T-helper 1 cell treated with Interleukin-12 subunit alpha and Interleukin-12 subunit beta and Interleukin-4 antibody, amounts not matched to agents 30 μg/mL and 1 μg/mL, for 36 hours (primary cell): Measurements from ENCODE around the gene ANKS1A.
A peak's percentile ranks its signal among the peaks of the same experiment; 100 is the strongest.

ENCODE experiments used
- H3K27ac Mint-ChIP-seq: one replicate; pipeline ENCODE4 v1.8.0; 2021; ENCODE audit warnings: mild to moderate bottlenecking, mixed read lengths
- H3K27me3 Mint-ChIP-seq: one replicate; pipeline ENCODE4 v1.8.0; 2021; ENCODE audit warnings: low read depth, mixed read lengths
- H3K36me3 Mint-ChIP-seq: one replicate; pipeline ENCODE4 v1.8.0; 2021; ENCODE audit warnings: low read depth, mixed read lengths
- H3K4me1 Mint-ChIP-seq: one replicate; pipeline ENCODE4 v1.8.0; 2021; ENCODE audit warnings: low read depth, mixed read lengths
- H3K4me3 Mint-ChIP-seq: one replicate; pipeline ENCODE4 v1.8.0; 2021; ENCODE audit warnings: mild to moderate bottlenecking, moderate library complexity, mixed read lengths
- H3K9me3 Mint-ChIP-seq: one replicate; pipeline ENCODE4 v1.8.0; 2021; ENCODE audit warnings: mixed read lengths

ANKS1A gene

DNA sequence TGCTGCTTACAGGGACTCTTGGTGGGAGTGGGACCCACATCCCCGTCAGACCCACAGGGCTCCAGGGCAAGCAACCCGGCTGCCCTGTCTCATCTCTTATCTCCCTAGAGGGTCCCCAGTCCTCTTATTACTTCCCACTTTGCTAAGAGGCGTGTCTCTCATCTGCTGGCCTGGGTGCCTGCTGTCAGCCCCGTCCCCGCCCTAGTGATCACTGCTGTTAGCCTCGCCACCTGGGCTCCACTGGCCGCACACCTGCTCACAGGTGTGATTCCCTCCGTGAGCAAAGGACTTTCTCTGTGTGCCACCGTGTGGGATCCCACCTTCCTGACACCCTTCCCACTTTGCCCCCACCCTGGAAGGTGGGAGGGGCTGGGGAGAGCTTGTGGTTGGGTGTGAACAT, 194.5 kb downstream of the ANKS1A start:
- H3K27me3 Mint-ChIP-seq = no peaks in the 10 kb centered on the region
- no peak overlapping the region for H3K27ac Mint-ChIP-seq
- H3K36me3 Mint-ChIP-seq = no peaks in the 10 kb centered on the region
- H3K4me1 Mint-ChIP-seq = no peaks in the 10 kb centered on the region
- no peaks in the 10 kb centered on the region for H3K9me3 Mint-ChIP-seq
- no peak overlapping the region for H3K4me3 Mint-ChIP-seq

DNA sequence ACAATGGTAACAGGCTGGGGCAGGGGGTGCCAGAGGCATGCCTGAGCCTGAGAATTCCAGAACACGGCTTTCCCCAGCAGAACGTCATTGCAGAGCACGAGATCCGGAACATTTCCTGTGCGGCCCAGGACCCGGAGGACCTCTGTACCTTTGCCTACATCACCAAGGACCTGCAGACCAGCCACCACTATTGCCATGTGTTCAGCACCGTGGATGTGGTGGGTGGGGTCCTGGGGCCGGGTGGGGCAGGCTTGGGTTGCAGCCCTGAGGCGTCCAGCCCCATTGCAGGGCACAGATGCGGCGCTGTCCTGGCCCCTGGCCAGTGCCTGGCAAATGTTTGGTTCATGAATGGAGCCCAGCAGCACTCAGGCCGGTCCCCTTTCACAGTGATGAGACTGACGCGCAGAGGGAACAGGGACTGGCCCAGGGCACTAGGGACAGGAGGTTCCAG, 195.0 kb downstream of the ANKS1A start:
- H3K4me1 Mint-ChIP-seq = no peaks in the 10 kb centered on the region
- H3K4me3 Mint-ChIP-seq = no peak overlapping the region
- no peaks in the 10 kb centered on the region for H3K27me3 Mint-ChIP-seq
- H3K36me3 Mint-ChIP-seq = no peaks in the 10 kb centered on the region
- H3K9me3 Mint-ChIP-seq = no peaks in the 10 kb centered on the region
- no peak overlapping the region for H3K27ac Mint-ChIP-seq

DNA sequence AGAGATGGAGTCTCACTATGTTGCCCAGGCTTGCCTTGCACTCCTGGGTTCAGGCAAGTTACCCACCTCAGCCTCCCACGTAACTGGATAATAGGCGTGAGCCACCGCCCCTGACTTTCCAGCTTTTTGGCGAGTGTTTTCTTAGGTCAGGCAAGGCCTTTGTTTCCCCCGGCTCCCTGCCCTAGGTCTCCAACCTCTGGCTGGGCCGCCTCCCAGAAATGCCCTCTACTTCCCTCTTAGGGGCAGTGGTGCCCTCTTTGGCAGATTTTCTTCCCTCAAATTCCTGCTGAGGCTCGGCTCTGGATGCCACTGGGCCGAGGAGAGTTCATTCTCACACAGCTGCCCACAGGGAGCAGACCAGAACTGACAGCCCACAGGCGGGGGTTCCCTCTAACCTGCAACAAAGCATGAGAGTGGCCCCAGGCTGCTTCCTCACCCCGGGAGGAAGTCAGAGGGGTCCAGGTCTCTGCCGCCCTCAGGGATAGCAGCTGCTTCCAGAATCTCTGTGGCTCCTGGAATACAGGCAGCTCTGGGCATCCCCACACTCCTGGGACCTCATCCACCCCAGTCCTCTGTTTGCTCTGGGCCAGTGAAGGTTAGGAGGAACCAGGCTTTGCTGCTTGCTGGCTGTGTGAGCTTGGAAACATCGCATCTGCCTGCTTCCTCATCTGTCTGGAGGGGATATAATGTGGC, 195.6 kb downstream of the ANKS1A start:
- H3K4me3 Mint-ChIP-seq = no peak overlapping the region
- peaks cover 1% of the 10 kb centered on the region for H3K4me1 Mint-ChIP-seq
- no peak overlapping the region for H3K27ac Mint-ChIP-seq
- H3K9me3 Mint-ChIP-seq = no peaks in the 10 kb centered on the region
- no peaks in the 10 kb centered on the region for H3K36me3 Mint-ChIP-seq
- no peaks in the 10 kb centered on the region for H3K27me3 Mint-ChIP-seq

DNA sequence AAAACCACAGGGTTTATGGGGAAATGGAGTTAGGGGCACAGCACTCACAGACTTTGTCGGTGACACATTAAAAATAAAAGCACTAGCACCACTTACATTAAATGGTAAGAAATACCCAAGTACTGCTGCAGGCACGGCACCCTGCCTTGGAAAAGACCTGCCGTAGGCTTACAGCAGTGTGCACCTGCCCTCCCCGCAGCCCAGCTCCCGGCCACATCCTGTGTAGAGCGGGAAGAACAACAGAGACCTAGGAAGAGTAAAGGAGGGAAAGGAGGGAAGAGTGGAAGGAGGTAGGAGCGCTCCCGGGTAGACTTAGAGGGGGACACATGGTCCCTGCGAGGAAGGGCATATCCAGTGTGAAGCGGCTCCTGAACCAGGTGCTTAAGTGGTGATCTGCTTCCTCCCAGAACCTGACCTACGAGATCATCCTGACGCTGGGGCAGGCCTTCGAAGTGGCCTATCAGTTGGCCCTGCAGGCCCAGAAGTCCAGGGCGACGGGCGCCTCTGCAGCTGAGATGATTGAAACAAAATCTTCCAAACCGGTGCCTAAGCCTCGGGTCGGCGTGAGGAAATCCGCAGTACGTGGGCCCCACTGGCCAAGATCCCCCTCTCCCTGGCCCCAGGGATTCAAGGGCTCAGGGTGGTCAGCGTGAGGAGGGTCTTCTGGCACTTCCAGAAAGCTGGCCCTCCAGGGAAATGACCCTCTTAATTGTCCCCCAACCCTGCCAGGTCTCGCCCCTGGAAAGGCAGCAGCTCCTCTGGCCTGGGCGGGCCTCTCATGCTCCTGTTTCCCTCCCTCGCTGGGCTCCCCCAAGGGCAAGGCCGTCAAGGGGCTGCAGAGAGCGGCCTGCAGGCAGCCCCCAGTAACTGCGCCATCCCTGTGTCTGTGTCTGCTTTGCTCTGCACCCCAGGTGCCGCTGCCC, 196.6 kb downstream of the ANKS1A start:
- no peak overlapping the region for H3K27ac Mint-ChIP-seq
- no peaks in the 10 kb centered on the region for H3K27me3 Mint-ChIP-seq
- peaks cover 2% of the 10 kb centered on the region for H3K4me1 Mint-ChIP-seq
- H3K4me3 Mint-ChIP-seq = no peak overlapping the region
- no peaks in the 10 kb centered on the region for H3K9me3 Mint-ChIP-seq
- no peaks in the 10 kb centered on the region for H3K36me3 Mint-ChIP-seq

DNA sequence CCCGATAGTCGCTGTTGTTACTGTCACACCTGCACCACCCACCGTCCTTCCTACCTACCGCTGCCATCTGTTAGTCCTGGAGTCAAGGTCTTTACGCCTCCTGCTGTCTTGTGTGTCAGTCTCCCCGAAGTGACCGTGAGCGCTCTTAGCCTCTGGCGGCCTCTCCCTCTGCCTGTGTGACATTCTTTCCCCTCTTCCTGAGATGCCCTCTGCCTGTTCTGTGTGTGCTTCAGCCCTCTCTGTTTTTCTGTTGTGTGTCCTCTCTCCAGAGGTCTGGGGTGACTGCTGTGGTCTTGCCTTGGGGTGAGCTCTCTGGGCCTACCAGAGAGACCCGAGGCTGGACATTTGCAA, 197.2 kb downstream of the ANKS1A start:
- H3K36me3 Mint-ChIP-seq = no peaks in the 10 kb centered on the region
- no peak overlapping the region for H3K27ac Mint-ChIP-seq
- H3K9me3 Mint-ChIP-seq = no peaks in the 10 kb centered on the region
- peaks cover 2% of the 10 kb centered on the region for H3K4me1 Mint-ChIP-seq
- no peaks in the 10 kb centered on the region for H3K27me3 Mint-ChIP-seq
- H3K4me3 Mint-ChIP-seq = no peak overlapping the region

DNA sequence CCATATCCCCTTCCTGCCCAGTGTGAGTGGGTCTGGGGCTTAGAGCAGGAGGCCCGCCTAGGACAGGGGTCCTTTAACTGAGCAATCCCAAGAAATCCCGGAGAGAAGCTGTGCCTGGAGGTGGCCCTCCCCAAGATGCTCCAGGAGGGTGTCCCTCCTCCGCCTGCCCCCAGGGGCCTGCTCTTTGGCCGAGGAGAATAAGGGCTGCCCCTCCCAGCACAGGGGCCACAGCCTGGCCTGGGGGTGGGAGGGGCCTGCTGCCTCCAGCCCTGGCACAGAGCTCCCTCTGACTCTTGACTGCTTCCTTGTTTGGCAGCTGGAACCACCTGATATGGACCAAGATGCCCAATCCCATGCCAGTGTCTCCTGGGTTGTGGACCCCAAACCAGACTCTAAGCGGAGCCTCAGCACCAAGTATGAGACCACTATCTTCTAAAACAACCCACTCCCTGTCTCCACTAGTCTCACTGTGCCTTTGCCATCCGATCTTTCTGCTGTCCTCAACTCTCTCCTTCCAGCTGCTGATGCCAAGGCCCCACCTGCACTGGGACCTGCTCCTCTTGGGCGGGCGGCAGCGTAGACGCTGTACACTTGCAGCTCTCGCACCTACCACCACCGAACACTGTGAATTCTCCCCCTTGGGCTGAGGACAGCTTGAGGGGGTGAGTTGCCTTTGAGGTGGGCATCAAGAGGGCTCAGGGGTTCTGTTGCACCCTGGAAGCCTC, 197.7 kb downstream of the ANKS1A start:
- Mint-ChIP-seq H3K36me3 (no peaks in the 10 kb centered on the region), H3K27me3 (no peaks in the 10 kb centered on the region), H3K4me1 (peaks cover 2% of the 10 kb centered on the region), H3K4me3 (no peak overlapping the region), H3K9me3 (no peaks in the 10 kb centered on the region), H3K27ac (peak overlapping the region; percentile 11)

DNA sequence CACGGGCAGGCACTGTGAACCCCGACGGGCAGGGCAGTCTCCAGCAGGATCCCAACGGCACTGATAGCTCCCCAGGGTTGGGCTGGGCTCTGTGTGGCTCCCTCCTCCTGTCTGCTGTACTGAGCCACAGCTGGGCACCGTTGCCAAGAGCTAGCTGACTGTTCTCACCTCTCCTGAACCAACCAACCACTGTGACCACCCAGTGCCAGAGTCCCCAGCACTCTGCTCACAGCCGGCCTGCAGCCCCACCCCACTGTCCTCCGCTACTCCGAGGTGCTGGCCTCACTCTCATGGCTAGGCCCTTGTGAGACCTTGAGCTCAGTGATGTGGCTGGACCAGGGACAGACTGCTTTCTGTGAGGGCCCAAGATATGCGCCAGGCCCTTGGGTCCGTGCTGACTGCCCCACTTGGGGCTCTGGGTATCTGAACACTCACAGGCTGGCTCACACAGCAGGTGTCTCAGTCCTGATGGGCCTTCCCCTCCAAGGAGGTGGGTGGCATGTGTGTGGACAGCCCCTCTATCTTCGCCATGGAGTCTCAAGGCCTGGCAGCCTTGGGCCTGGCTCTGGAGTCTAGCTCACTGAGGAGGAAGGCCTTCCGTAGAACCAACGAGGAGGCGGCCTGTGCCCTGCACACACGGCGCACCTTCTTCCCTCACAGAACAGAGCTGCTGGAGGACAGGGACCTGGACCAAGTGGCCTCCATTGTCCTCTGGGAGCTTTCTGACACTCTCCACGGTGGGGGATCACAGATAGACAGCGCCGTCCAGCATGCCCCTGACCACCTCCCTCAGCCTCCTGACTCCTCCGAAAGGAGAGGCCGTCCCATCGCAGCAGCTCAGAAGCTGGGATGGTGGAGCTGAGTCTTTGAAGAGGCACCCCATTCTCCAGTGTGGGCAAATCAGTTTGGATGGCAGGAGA, 198.6 kb downstream of the ANKS1A start:
- Mint-ChIP-seq H3K9me3 (no peaks in the 10 kb centered on the region), H3K27ac (no peak overlapping the region), H3K4me3 (no peak overlapping the region), H3K4me1 (peaks cover 2% of the 10 kb centered on the region), H3K36me3 (no peaks in the 10 kb centered on the region), H3K27me3 (no peaks in the 10 kb centered on the region)

DNA sequence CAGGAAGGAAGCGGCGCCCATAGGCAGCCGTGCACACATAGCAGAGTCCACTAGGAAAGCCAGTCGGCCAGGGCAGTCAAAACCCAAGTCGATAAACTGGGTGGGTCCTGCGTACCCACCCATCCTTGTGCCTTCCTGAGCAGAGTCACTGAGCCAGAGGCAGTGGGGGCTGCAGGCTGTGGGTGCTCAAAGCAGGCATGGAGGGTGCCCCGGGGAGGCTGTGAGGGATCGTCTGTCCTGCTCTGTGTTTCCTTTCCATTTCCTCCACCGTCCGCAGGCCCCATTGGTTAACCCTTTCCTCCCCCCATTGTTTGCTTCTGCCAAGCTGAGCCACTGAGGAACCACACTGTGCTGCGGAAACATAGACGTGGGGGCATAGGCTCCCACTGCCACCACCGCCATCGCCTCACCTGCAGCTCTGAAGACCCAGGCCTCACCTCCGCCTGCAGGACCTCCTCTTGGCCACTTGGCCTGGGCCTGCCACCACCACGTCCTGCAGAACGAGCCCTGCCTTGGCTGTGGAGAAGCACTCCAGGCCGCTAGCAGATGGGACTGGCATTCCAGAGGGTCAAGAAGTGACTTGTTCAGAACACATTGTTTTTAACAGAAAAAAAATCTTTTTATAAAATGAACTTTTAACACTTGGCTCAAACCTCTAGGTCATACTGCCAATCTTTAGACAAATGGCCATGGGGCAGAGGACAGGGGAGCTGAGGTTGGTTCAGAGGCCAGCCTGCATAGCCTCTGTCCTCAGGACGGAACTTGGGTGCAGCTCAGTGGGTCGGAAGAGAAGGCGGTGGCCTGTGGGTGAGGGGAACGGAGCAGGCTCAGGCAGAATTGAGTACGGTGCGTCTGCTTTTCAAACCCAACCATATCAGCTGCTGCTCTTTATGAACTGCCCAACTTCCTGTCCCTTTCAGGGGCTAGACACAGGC, 199.5 kb downstream of the ANKS1A start:
- H3K27me3 Mint-ChIP-seq = no peaks in the 10 kb centered on the region
- peaks cover 2% of the 10 kb centered on the region for H3K4me1 Mint-ChIP-seq
- H3K27ac Mint-ChIP-seq = no peak overlapping the region
- H3K36me3 Mint-ChIP-seq = no peaks in the 10 kb centered on the region
- no peak overlapping the region for H3K4me3 Mint-ChIP-seq
- H3K9me3 Mint-ChIP-seq = no peaks in the 10 kb centered on the region

DNA sequence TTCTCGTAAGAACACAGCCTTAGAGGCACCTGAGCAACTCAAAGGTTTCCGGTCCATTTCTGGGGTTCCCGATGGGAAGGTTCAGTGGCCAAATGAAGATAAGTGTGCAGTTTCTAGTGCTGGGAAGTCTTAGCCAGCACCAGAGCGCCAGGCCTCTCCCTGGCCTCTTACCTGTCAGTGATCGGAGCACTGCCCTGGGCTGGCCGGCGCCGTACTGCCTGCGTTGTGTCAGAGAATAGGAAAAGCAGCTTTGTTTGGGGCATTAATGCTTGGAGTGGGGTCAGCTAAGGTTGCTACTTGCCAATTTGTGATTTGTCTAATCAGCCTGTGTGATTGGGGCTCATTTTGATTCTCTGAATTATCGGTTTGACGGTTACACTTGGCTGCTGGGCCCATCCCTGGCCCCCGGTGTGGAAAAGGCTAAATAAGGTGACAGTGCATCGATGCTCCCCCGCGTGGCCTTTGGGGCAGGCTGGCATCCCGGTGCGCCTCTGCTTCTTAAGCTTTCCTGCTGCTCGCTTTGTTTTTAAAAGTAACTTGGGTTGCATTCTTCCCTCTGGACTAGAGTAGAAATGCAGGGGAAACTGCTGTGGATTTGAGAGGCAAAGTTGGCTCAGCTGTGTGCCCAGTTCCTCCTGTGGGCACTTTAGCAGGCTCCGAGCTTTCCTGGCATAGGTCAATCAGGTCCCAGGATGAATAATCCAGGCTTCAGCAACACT, 200.3 kb downstream of the ANKS1A start:
- Mint-ChIP-seq H3K9me3 (no peaks in the 10 kb centered on the region), H3K4me3 (no peak overlapping the region), H3K4me1 (peaks cover 2% of the 10 kb centered on the region), H3K27ac (no peak overlapping the region), H3K36me3 (no peaks in the 10 kb centered on the region), H3K27me3 (no peaks in the 10 kb centered on the region)

DNA sequence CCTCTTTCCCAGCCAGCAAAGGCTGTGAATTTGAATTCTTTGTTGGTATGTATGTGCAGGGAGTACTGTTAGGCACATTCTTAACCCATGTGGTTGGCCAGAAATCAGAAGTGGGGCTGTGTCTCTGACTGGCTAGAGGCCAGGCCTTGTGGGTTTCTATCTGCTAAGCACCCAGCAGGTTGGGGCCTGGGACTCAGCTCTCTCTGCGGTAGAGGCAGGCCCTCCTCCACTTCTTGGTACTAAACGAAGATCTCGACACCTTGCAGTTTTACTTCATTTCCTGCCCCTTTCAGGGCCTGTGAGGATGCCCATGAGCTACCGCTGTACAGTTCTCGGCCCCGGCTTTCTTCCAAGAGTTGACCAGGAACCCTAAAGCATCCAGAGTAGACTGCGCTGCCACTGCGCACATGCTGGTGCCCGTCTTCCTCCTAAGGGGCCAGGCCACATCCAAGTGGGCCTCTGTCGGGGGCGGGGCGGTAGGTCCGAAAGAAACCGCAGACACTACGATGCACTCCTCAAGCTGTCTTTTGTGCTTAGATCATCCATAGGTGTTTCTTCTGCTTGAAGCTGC, 201.0 kb downstream of the ANKS1A start:
- Mint-ChIP-seq H3K4me3 (no peak overlapping the region), H3K27ac (no peak overlapping the region), H3K36me3 (no peaks in the 10 kb centered on the region), H3K27me3 (peaks cover 5% of the 10 kb centered on the region), H3K9me3 (no peaks in the 10 kb centered on the region), H3K4me1 (peaks cover 2% of the 10 kb centered on the region)

DNA sequence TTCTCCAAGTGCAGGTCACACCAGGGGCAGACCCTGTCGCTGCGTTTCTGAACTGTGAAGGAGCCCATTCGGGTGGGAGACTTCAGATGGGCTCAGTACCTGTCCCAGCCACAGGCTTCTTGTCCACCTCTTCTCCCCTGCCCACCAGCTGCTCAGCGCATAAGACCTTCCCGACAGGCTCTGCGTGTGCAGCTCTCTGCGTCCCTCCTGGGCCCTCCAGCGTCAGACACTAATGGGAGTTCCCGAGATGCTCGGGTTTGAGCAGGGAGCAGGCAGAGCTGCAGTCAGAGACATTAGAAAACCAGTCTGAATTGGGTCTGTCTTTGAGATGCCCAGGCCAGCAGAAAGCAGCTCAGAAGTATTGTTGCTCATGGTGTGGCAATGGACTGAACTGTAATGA, 201.7 kb downstream of the ANKS1A start:
- Mint-ChIP-seq H3K27me3 (peaks cover 11% of the 10 kb centered on the region), H3K36me3 (no peaks in the 10 kb centered on the region), H3K27ac (no peak overlapping the region), H3K9me3 (no peaks in the 10 kb centered on the region), H3K4me3 (no peak overlapping the region), H3K4me1 (peaks cover 2% of the 10 kb centered on the region)

DNA sequence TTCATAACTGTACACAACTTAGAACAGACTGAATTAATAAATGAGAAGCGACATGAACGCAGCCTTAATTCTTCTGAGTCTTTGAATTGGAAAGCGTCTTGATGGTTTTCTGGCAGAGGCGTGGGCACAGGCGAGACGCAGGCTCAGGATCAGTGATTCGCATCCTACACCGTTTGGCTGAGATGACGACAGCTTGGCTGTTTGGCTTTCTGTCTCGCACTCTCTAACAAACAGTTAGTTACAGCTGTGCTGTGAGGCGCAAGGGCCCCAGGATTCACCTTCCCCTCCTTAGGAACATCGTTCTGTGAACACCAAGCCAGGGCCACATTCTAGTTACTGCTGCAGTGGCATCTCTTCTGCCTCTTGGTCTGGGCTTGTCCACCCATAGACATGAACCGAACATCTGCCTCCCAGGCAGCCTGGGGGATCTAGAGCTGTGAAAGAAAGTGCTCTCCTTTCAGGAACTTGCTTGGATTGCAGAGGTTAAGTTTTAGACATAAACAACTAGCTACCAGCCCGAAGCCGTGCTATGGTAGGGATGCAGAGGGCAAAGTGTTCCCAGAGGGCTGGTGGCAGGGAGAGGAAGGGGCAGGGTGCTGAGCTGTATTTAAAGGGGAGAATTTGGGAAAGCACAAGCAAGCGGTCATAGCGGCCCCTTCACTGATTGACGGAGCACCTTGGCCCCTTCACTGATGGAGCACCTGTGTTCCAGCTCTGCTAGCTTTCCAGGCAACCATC, 202.5 kb downstream of the ANKS1A start:
- Mint-ChIP-seq H3K4me1 (peaks cover 2% of the 10 kb centered on the region), H3K9me3 (no peaks in the 10 kb centered on the region), H3K4me3 (no peak overlapping the region), H3K27ac (no peak overlapping the region), H3K27me3 (peaks cover 19% of the 10 kb centered on the region), H3K36me3 (no peaks in the 10 kb centered on the region)
